GM19468 (cell line): ENCODE results near the gene NIPBL.
"Not testable (repeated sequence)": the region's sequence is repeated elsewhere in the genome, so short reads cannot be mapped to it uniquely, and the experiment has no call there.

Experiments used
- ATAC-seq: cut with Tn5 transposase; IDR thresholded peaks from one replicate; pipeline ENCODE4 v1.9.1; 2021; ENCODE audit warnings: mild to moderate bottlenecking, moderate library complexity, moderate number of reproducible peaks; ENCODE audit not compliant: unreplicated experiment; ENCODE audit errors: extremely low read depth

NIPBL gene

GRCh38 chr5:36901077-36901476 lies 24.5 kb downstream of the NIPBL start:
- ATAC-seq, result not testable (repeated sequence)

- no peak for ATAC-seq
Observed at GRCh38 chr5:36901856-36902255, 25.3 kb downstream of the NIPBL start.

- ATAC-seq, result no peak
Observed at GRCh38 chr5:36902353-36902752, 25.8 kb downstream of the NIPBL start.

GRCh38 chr5:36904677-36905076 lies 28.1 kb downstream of the NIPBL start:
- ATAC-seq, result no peak

GRCh38 chr5:36908544-36909260 lies 32.1 kb downstream of the NIPBL start:
- no peak for ATAC-seq

- no peak for ATAC-seq
Observed at GRCh38 chr5:36915653-36916052, 39.1 kb downstream of the NIPBL start.

GRCh38 chr5:36916614-36917013 lies 40.0 kb downstream of the NIPBL start:
- not testable (repeated sequence) for ATAC-seq

- not testable (repeated sequence) for ATAC-seq
Observed at GRCh38 chr5:36917358-36917757, 40.8 kb downstream of the NIPBL start.

- ATAC-seq, result no peak
Observed at GRCh38 chr5:36919238-36919637, 42.7 kb downstream of the NIPBL start.

- ATAC-seq, result no peak
Observed at GRCh38 chr5:36919650-36920049, 43.1 kb downstream of the NIPBL start.

GRCh38 chr5:36928947-36929346 lies 52.4 kb downstream of the NIPBL start:
- no peak for ATAC-seq

GRCh38 chr5:36929438-36929837 lies 52.9 kb downstream of the NIPBL start:
- ATAC-seq, result no peak

- ATAC-seq, result no peak
Observed at GRCh38 chr5:36932056-36932455, 55.5 kb downstream of the NIPBL start.

GRCh38 chr5:36932699-36933098 lies 56.1 kb downstream of the NIPBL start:
- no peak for ATAC-seq

- ATAC-seq, result no peak
Observed at GRCh38 chr5:36934740-36935356, 58.3 kb downstream of the NIPBL start.

GRCh38 chr5:36935805-36936204 lies 59.2 kb downstream of the NIPBL start:
- ATAC-seq, result no peak

GRCh38 chr5:36936309-36936708 lies 59.7 kb downstream of the NIPBL start:
- ATAC-seq, result no peak

- no peak for ATAC-seq
Observed at GRCh38 chr5:36938129-36938528, 61.6 kb downstream of the NIPBL start.

- ATAC-seq, result no peak
Observed at GRCh38 chr5:36939969-36940858, 63.6 kb downstream of the NIPBL start.

- ATAC-seq, result no peak
Observed at GRCh38 chr5:36943584-36943983, 67.0 kb downstream of the NIPBL start.

- ATAC-seq, result no peak
Observed at GRCh38 chr5:36944024-36944423, 67.5 kb downstream of the NIPBL start.
